ENCODE measurements around the gene PCCB.

DNA sequence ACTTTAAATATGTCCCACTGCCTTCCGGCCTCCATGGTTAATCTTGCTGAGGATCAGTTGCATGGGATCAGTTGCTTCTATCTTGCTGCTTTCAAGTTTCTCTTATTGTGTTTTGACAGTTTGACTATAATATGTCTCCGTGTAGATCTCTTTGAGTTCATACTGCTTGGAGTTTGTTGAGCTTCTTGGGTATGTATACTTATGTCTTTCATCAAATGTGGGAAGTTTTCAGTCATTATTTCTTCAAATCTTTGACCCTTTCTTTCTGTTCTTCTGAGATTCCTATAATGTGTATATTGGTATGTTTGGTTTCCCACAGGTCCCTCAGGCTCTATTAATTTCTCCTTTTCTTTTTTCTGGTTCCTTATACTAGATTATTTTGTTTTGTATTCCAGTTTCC is 30.8 kb downstream of the PCCB start:
- no peak for TF ChIP-seq FEZF1 (tag by site-specific recombination; IDR thresholded peaks at IDR 0.05)
- TF ChIP-seq, protein P1, sequence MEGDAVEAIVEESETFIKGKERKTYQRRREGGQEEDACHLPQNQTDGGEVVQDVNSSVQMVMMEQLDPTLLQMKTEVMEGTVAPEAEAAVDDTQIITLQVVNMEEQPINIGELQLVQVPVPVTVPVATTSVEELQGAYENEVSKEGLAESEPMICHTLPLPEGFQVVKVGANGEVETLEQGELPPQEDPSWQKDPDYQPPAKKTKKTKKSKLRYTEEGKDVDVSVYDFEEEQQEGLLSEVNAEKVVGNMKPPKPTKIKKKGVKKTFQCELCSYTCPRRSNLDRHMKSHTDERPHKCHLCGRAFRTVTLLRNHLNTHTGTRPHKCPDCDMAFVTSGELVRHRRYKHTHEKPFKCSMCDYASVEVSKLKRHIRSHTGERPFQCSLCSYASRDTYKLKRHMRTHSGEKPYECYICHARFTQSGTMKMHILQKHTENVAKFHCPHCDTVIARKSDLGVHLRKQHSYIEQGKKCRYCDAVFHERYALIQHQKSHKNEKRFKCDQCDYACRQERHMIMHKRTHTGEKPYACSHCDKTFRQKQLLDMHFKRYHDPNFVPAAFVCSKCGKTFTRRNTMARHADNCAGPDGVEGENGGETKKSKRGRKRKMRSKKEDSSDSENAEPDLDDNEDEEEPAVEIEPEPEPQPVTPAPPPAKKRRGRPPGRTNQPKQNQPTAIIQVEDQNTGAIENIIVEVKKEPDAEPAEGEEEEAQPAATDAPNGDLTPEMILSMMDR (tag by site-specific recombination; IDR thresholded peaks at IDR 0.05), result no peak

Measured in HEK293 (cell line).